HG03095 (cell line): ENCODE measurements around the gene DCUN1D1.
"Not testable (repeated sequence)": the region's sequence is repeated elsewhere in the genome, so short reads cannot be mapped to it uniquely, and the experiment has no call there.

ENCODE experiments used
- ATAC-seq: cut with Tn5 transposase; IDR thresholded peaks from one replicate; pipeline ENCODE4 v1.9.1; 2021; ENCODE audit warnings: moderate library complexity; ENCODE audit not compliant: unreplicated experiment

Gene DCUN1D1

DNA sequence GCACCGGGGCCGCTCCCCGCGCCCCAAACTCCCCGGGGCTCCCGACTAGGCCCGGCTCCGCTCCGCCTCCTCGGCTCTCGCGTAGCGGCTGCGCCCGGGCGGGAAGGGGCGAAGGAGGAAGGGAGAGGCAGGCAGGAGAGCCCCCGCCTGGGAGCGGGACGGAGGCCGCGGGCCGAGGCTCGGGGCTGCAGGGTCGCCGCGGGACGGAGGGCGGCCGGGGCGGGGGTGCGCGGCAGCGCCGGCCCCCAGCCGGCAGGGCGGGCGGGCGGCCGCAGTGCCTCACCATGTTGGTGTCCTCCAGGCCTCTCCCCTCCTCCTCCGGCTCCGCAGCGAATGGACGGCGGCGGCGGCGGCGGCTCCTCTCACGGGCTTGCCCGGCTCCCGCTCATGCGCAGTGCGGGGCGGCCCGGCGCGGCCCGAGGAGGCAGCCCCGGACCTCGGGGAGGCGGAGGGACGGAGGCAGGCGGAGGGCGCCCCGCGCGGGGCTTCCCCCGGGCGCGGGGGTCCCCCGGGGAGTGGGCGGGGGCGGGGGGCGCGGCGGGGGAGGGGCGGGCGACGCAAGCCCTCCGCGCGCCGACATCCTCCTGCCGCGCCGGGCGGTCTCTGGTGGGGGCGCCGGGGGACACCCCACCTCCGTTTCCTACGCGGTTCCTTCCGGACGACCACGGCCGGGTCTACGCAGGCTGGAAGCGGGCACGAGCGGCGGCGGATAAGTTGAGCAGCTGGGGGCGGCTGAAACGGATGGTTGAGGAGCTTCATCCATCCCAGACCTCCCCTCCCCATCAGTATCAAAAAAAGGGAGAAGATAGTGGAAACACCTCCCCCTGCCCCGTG is at the start of gene DCUN1D1:
Gene DCUN1D1 (minus strand): TSS at position 335 of the 834 bp plus-strand sequence. CDS start 49 bp downstream, at position 286.
- peak; percentile 86 for ATAC-seq

DNA sequence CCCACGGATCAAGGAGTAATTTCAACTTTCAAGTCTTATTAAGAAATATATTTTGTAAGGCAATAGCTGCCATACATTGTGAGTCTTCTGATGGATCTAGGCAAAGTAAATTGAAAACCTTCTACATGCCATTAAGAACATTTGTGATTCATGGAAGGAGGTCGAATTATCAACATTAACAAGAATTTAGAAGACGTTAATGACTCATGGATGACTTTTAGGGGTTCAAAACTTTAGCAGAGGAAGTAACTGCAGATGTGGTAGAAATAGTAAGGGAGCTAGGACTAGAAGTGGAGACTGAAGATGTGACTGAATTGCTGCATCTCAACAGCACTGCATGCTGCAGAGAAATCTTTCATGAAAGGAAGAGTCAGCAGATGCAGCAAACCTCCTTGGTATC is 48.1 kb upstream of the DCUN1D1 start:
- no peak for ATAC-seq

DNA sequence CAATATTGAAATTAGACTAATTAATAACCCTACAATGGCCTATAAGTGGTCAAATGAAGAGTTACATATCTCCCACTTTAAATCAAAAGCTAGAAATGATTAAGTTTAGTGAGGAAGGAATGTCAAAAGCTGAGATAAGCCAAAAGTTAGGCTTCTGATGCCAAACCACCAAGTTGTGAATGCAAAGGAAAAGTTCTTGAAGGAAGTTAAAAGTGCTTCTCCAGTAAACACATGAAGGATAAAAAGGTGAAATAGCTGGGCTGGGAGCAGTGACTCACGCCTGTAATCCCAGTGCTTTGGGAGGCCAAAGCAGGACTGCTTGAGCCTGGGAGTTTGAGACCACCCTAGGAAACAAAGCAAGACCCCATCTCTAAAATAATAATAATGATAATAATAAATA is 46.9 kb upstream of the DCUN1D1 start:
- ATAC-seq: no peak

DNA sequence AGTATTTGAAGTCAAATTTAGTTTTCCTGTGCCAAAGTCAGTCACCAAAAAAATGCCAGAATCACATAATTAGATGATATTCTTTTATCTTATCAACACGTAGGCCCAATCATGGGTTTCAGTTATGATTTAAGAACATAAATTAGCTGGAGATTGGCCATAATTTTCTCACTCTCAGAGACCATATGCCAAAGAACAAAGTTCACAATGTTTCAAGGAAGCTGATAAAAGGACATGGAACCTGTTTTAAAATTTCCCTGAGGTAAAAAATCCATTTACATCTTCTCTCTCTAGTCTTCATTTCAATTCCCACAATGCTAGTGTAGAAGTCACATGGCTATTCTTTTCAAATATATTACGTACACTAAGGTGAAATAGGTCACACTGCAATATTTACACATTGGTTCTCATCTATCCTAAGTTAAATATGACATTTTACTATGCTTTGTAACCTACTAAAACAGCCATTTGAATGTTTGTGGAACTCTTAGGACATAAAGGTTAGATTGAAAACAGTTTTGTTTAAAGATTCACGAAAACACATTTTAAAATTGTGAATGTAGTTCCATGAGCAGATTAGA is 42.7 kb upstream of the DCUN1D1 start:
- no peak for ATAC-seq

DNA sequence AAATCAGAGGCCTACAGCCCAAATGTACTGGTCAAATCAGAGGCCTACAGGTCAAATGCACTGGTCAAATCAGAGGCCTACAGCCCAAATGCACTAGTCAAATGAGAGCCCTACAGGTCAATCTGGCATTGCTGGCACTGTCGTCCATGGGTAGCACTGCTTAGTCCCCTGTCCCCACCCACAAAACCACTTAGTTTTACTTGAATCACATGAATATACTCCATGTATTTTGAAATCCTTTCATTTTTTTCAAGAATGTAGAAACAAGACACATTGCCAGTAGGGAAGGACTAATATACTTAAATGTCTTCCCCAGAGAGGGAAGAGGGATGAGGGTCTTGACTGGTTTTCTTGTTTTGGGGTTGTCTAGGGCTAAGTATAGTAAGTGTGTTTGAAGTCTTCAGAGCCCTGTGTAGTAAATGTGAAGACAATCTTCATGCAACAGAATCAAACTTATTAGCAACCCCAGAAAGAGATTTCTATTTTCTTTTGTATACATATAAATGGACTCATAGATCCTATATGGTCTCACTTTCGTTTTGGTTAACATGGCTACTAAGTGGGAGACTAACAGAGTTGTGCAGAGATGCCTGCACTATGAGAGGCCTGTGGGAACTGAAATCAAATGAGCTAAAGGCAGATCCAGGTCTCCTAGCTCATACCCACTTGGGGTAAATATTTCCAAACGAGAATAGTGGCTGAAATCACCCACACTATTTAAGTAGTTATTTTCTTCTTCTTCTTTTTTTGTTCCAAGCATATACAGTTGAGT is 38.3 kb upstream of the DCUN1D1 start:
- ATAC-seq: no peak

DNA sequence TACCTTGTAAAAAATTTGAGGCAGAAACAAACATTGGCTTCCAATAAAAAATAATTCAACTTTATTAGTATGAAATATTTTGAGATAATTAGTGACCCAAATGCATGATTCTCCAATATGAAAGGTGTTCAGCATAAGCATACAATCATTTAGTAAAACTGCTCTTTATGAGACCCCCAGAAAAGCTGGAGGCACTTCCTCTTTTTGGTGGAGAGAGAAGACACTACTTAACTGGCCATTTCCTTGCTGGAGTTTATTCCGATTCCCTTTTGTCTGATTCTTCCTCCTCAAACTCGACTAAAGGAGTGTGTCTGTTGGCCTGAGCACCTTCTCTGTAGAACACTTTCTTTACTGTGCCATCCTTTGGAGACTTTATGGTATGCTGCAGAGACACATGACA is 34.8 kb upstream of the DCUN1D1 start:
- ATAC-seq: no peak

DNA sequence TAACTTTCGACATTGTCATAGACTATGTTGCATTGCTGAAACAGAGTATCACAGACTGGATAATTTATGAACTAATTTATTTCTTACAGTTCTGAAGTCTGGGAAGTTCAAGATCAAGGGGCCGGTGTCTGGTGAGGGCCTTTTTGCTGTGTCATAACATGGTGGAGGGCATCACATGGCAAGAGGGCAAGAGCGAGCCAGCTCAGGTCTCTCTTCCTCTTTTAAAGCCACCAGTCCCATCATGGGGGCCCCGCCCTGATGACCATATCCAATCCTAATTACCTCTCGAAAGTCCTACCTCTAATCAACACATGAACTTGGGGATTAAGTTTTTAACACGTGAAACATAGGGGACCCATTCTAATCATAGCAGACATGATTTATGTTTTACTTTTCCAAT is 33.5 kb upstream of the DCUN1D1 start:
- no peak for ATAC-seq

DNA sequence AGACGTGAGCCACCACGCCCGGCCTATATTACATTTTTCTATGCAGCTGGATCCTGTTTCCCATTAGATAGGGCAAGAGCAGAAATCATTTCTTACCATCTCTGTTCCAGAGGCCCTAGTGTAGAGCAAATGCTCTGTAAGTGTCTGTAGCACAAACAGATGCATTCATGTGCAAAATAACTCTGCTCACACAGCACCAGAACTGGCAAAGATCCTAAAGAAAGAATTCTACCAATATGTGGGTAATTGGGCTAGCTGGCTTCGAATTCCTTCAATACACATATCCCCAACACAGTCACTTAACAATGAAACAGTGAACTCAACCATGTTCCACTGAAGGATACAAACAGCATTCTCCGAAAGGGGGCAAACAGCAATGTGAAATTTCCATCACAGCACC is 32.7 kb upstream of the DCUN1D1 start:
- no peak for ATAC-seq

DNA sequence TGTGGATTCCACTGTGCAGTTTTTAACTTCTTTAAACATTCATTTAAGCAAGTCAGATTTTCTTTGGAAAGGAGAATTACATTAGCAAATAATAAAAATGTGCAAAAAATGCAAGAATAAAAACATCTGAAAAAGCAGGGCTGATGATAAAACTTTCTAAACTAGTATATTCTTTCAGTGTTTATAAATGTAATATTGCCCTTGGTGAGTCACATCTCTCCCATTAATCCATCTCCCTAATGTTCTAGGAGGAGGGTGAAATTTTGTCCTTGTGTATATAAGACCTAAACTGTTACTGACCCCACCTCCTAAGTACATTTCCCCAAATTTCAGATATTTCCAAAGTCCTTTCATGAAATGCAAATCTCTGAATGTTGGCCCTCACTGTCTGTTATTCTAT is 28.5 kb upstream of the DCUN1D1 start:
- no peak for ATAC-seq

DNA sequence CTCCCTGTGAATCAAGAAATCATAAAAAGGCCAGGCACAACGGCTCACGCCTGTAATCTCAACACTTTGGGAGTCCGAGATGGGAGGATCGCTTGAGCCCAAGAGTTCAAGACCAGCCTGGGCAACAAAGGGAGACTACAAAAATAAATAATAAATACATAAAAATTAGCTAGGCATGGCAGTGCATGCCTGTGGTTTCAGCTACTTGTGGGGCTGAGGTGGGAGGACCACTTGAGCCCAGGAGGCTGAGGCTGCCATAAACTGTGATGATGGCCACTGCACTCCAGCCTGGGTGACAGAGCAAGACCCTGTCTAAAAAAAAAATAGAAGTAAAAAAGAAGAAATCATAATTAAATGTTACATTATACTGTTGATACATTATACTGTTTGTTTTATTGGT is 28.0 kb upstream of the DCUN1D1 start:
- ATAC-seq: no peak

DNA sequence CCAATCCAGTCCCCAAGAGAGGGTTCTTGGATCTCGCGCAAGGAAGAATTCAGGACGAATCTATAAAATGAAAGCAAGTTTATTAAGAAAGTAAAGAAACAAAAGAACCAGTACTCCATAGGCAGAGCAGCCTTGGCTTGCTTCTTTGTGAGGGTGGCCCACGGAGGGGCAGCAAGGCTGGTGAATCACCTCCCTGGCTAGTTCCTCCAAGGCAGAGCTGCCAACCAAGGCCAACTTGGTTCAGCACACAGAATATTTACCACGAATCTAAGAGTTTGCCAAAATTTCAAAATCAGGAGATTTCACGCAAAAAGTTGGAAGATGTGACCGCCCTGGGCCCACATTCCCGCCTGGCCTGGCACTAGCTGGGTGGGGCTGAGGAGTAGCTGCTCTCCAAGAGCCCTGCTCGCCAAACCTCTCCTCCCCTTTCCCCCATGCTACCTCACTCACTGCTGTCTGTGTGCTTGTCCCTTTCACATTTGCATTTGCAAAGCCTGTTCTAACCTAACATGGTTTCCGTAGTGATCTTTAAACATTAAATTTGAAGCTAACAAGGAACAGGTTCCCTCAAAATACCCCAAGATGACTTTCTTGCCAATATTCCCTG is 26.2 kb upstream of the DCUN1D1 start:
- no peak for ATAC-seq

DNA sequence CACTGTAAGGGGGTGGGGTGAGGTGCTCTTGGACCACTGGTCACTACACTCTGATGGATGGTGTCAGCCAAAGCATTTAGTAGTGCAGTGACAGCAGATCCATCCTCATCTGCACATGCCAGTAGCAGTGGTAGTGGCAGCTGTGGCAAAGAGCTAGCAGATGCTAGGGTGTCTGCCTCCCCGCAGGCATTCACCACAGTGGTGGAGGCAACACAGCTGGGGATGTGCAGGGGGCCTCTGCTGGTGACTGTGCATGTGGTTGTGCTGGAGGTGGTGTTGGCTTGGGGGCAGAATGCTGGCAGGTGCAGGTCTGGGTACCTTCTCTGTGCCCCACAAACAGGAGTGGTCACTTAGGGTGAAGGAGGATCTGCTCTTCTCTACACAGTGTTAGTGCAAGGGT is 19.4 kb upstream of the DCUN1D1 start:
- no peak for ATAC-seq

DNA sequence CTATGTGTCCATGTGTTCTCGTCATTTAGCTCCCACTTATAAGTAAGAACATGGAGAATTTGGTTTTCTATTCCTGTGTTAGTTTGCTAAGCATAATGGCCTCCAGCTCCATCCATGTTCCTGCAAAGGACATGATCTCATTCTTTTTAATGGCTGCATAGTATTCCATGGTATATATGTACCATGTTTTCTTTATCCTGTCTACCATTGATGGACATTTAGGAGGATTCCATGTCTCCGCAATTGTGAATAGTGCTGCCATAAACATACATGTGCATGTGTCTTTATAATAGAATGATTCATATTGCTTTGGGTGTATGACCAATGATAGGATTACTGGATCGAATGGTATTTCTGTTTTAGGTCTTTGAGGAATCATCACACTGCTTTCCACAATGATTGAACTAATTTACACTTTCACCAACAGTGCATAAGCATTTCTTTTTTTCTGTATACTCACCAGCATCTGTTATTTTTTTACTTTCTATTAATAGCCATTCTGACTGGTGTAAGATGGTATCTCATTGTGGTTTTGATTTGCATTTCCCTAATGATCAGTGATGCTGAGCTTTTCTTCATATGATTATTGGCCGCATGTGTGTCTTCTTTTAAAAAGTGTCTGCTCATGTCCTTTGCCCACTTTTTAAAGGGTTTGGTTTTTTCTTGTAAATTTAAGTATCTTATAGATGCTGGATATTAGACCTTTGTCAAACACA is 13.3 kb upstream of the DCUN1D1 start:
- ATAC-seq: not testable (repeated sequence)

DNA sequence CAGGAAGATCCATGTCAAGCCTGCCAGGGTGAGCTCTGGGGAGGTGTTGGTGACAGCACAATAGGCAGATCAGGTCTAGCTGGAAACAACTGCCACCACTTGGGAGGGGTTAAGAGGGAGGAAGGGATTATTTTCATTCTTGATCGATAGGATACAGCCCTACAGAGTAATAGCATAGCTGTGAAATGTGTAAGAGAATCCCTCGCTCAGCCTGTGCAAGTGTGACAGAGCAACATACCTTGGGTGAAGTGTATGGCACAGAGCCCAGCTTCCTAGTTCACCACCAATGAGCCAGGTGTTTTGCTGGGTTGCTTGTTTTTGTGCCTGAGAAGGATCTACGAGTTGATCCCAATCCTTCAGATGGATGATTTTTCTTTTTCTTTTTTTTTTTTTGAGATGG is 9.2 kb upstream of the DCUN1D1 start:
- ATAC-seq: no peak

DNA sequence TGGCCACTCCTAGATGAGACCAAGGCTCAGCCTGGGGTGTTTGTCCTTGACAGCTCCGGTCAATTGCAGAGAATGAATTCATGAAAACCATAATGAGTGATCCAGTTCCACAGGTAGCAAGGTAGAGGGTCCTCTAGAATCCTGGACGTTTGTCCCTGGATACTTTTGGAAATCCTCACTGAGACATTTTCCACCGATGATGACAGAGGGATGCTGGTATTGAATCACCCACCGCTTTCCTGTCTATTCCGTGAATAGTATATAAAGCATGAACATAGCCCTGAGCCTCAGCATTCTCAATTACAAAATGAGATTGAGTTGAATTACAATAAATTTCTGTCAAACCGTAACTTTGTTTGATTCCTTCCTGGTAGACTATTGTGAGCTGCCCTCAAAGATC is 5.7 kb upstream of the DCUN1D1 start:
- ATAC-seq: no peak

DNA sequence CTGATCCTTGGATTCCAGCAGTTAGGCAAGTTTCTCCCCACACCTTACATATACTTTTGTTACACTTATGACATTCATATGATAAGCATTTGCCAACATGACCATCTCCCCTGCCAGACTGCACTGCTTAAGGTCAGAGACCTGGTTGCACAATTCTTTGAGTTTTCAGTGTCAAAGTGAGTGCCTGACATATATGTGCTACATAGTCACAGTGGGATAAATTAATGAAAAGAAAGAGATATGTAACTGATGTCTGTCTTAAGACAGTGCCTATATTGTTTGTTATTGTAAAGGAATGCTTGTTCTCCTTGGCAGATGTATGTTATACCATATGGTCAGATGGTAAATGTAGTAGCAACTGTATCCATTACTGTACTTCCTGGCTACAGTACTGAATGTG is 3.5 kb upstream of the DCUN1D1 start:
- no peak for ATAC-seq

DNA sequence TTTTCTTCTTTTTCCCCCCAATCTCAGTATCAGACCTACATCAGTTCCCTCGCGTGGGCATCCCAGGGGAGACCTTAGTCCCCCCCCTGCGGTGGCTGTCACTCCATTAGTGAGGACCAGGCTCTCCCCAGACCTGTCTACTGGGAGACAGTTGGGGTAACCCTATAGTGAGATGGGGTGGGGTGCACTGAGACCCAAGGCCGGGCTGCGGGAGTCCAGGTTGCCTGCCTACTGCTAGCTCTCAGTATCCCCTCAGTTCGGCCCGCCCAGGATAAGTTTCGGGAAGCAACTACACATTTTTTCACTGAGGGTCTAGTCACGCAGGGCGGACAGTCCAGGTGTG is 671 bp upstream of the DCUN1D1 start:
- no peak for ATAC-seq

DNA sequence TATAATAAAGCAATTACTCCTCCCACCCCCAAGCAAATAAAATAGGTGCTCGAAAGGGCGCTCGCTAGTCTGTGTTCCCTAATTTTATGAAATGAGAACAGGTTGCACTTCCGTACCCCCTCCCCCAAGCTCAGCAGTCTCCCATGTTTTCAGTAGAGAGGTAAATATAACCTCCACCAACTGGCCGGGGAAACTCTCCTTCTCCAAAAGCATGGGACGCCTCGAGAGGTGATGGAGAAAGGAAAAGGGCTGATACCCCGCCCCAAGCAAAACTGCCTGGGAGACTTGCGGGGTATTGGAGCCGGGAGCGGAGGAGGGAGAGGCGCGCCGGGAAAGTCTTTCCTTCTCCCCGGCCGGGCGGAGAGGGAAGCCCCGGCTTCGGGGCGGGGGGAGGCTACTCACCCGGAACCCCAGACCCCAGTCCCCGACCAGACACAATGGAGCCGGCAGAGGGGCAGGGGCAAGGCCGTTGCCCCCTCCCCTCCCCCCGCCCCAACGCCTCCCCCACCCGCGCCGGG is 605 bp downstream of the DCUN1D1 start:
- peak; percentile 10 for ATAC-seq

DNA sequence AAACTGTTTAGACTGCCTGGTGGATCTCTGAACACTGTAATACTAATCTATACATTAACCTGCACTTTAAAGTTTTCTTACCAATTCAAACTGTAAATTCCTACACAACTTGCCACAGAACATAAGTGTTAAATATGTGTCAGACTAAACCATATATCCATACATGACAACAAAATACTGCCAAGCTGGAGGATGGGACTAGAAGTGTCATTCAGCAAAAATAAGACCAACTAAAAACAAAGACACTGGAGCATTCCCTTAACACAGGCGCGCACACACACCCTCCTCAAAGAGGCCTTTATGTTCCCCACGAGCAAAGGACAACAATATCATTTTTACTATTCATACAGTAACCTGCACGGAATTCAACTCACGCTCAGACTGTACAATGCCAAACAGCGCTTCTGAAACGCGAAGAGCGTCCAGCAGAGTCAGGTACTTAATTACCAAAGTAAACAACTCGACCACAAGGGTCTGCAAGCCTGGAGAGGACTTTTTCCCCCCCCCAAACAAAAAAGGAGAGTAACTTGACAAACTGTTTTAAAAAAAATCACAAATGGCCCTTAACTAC is 1.1 kb downstream of the DCUN1D1 start:
- no peak for ATAC-seq

DNA sequence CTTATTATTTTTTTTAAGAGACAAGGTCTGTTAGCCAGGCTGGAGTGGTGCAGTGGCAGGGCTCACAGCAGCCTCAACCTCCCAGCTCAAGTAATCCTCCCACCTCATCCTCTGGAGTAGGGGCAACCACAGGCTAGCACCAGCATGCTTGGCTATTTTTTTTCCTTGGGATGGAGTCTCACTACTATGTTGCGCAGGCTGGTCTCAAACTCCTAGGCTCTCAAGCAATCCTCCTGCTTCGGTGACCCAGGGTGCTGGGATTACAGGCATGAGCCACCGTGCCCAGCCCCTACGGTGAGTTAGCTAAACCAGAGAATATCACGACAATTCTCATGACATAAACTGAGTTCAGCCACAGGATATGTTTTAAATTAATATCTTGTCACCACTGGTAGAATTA is 2.0 kb downstream of the DCUN1D1 start:
- ATAC-seq: no peak
